ENCODE data around the gene KNCN.

DNA sequence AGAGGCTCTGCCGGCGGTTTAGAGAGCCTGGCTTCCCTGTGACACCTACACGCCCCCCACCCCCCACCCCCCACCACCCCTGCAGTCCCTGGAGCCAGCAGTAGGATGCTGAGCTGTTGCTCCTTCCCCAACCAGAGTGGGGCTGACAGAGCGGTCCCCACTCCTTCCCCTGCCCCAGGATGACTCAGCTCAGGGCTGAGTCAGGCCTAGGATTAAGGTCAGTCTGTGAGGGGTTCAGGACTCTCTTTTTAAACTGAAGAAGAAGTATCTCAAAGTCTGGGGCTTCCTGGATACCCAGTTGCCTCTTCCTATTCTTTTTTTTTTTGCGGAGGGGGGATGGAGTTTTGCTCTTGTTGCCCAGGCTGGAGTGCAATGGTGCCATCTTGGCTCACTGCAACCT lies 42.7 kb downstream of the KNCN start:
- TF ChIP-seq CTCF (IDR thresholded peaks at IDR 0.05) = no peak
- TF ChIP-seq POLR2AphosphoS5 (IDR thresholded peaks at IDR 0.05) = no peak
- no peak for TF ChIP-seq POLR2A (IDR thresholded peaks at IDR 0.05; ENCODE audit: low read depth)
- no peak for TF ChIP-seq EP300 (IDR thresholded peaks at IDR 0.05)
